Neuronal stem cell (in vitro differentiated cells): ENCODE data around the gene CFTR.

ENCODE experiments used
- DNase-seq: peaks from one replicate; pipeline ENCODE4 v3.0.0-alpha.2; 2013; ENCODE audit warnings: low spot score
- H2AFZ ChIP-seq: one replicate; pipeline ENCODE4 v1.6.1; 2013; ENCODE audit warnings: mild to moderate bottlenecking, low read length, inconsistent platforms
- H2AK5ac ChIP-seq: 2 replicates; pipeline ENCODE4 v1.6.1; 2013; ENCODE audit warnings: low read depth, mild to moderate bottlenecking, inconsistent platforms, low read length, moderate library complexity, mixed read lengths
- H2BK120ac ChIP-seq: 2 replicates; pipeline ENCODE4 v1.6.1; 2013; ENCODE audit warnings: low read depth, mild to moderate bottlenecking, inconsistent platforms, low read length, moderate library complexity, mixed read lengths
- H2BK12ac ChIP-seq: one replicate; pipeline ENCODE4 v1.6.1; 2013; ENCODE audit warnings: low read length, inconsistent platforms
- H2BK15ac ChIP-seq: 2 replicates; pipeline ENCODE4 v1.6.1; 2013; ENCODE audit warnings: mild to moderate bottlenecking, low read length, inconsistent platforms, mixed read lengths
- H2BK5ac ChIP-seq: one replicate; pipeline ENCODE4 v1.6.1; 2013; ENCODE audit warnings: inconsistent platforms, mild to moderate bottlenecking, low read length, moderate library complexity
- H3K14ac ChIP-seq: one replicate; pipeline ENCODE4 v1.6.1; 2013; ENCODE audit warnings: low read length, inconsistent platforms
- H3K18ac ChIP-seq: 2 replicates; pipeline ENCODE4 v1.6.1; 2013; ENCODE audit warnings: low read length, inconsistent platforms
- H3K23ac ChIP-seq: 2 replicates; pipeline ENCODE4 v1.6.1; 2013; ENCODE audit warnings: low read depth, mild to moderate bottlenecking, mixed read lengths, low read length, inconsistent platforms; ENCODE audit not compliant: poor library complexity
- H3K27ac ChIP-seq: replicated peaks from 3 replicates; pipeline ENCODE4 v1.5.1; 2013; ENCODE audit warnings: low read length, inconsistent platforms
- H3K27me3 ChIP-seq, 3 experiments: 2 replicates each; pipeline ENCODE4 v1.6.1; 2013; ENCODE audit warnings: low read length in 3 of 3, mild to moderate bottlenecking in 2 of 3, inconsistent platforms in 1 of 3, low read depth in 1 of 3, mixed read lengths in 1 of 3, moderate library complexity in 1 of 3; ENCODE audit not compliant: control insufficient read depth in 3 of 3, insufficient read depth in 3 of 3
- H3K36me3 ChIP-seq, 2 donors: replicated peaks in 1 of 2; 2 replicates each; pipeline ENCODE4 v1.6.1; 2013; ENCODE audit warnings: low read length in 2 of 2; ENCODE audit not compliant: control insufficient read depth in 2 of 2, insufficient read depth in 2 of 2
- H3K4ac ChIP-seq: 2 replicates; pipeline ENCODE4 v1.6.1; 2013; ENCODE audit warnings: inconsistent platforms, mild to moderate bottlenecking, low read length, moderate library complexity
- H3K4me1 ChIP-seq, 2 donors: 1 replicate in 1 of 2; 2 replicates in 1 of 2; pipeline ENCODE4 v1.6.1; 2013; ENCODE audit warnings: low read length in 2 of 2, low read depth in 1 of 2; ENCODE audit not compliant: control insufficient read depth in 2 of 2, insufficient read depth in 1 of 2
- H3K4me2 ChIP-seq: one replicate; pipeline ENCODE4 v1.6.1; 2013; ENCODE audit warnings: mild to moderate bottlenecking, low read length, inconsistent platforms; ENCODE audit not compliant: insufficient read depth, poor library complexity, severe bottlenecking
- H3K4me3 ChIP-seq, 2 donors: 2 replicates each; pipeline ENCODE4 v1.5.1; 2013; ENCODE audit warnings: low read length in 2 of 2, mild to moderate bottlenecking in 2 of 2, inconsistent platforms in 1 of 2, moderate library complexity in 1 of 2
- H3K79me1 ChIP-seq: one replicate; pipeline ENCODE4 v1.6.1; 2013; ENCODE audit warnings: low read depth, mild to moderate bottlenecking, inconsistent platforms, low read length, moderate library complexity
- H3K9ac ChIP-seq: one replicate; pipeline ENCODE4 v1.6.1; 2013; ENCODE audit warnings: mild to moderate bottlenecking, low read depth, low read length, inconsistent platforms; ENCODE audit not compliant: poor library complexity
- H3K9me3 ChIP-seq, 2 donors: replicated peaks in 1 of 2; 2 replicates each; pipeline versions ENCODE3 to v1.6.1; 2013; ENCODE audit warnings: low read length in 2 of 2, mild to moderate bottlenecking in 2 of 2, inconsistent platforms in 1 of 2, low read depth in 1 of 2, mixed read lengths in 1 of 2, moderate library complexity in 1 of 2; ENCODE audit not compliant: control insufficient read depth in 2 of 2, insufficient read depth in 1 of 2
- H4K8ac ChIP-seq: one replicate; pipeline ENCODE4 v1.6.1; 2013; ENCODE audit warnings: low read depth, mild to moderate bottlenecking, inconsistent platforms, low read length, moderate library complexity
- H4K91ac ChIP-seq: one replicate; pipeline ENCODE4 v1.6.1; 2013; ENCODE audit warnings: low read length, low read depth, mild to moderate bottlenecking, inconsistent platforms; ENCODE audit not compliant: poor library complexity
- WGBS, 2 donors: extraction: QIAGEN DNeasy Blood & Tissue Kit; methylation state at CpG; one replicate each; pipeline ENCODE4 v1.1.7; 2013; ENCODE audit warnings: missing lambda C conversion rate in 2 of 2, mixed read lengths in 1 of 2; ENCODE audit not compliant: insufficient read length in 2 of 2, insufficient replicate concordance in 1 of 2; ENCODE audit errors: extremely low coverage in 2 of 2; 5-methylcytosine and 5-hydroxymethylcytosine counted together

CFTR gene

GRCh38 chr7:117672453-117672852, 192.6 kb downstream of the CFTR start:
- H2AK5ac ChIP-seq = no peak overlapping the region
- H4K8ac ChIP-seq = no peak overlapping the region
- no peaks in the 10 kb centered on the region for H3K27me3 ChIP-seq
- no peak overlapping the region for H3K18ac ChIP-seq
- no peak overlapping the region for H2AFZ ChIP-seq
- no peak overlapping the region for H2BK120ac ChIP-seq
- H3K4me1 ChIP-seq = peaks cover 12 to 29% of the 10 kb centered on the region in 2 donors
- H3K9me3 ChIP-seq = no peaks in the 10 kb centered on the region
- H3K23ac ChIP-seq = no peak overlapping the region
- no peak overlapping the region for H3K4me2 ChIP-seq
- H3K79me1 ChIP-seq = no peaks in the 10 kb centered on the region
- H2BK12ac ChIP-seq = no peak overlapping the region
- no peak overlapping the region for H2BK5ac ChIP-seq
- H2BK15ac ChIP-seq = no peak overlapping the region
- no peak overlapping the region for H4K91ac ChIP-seq
- no peak overlapping the region for H3K14ac ChIP-seq
- H3K4ac ChIP-seq = no peak overlapping the region
- no peak overlapping the region for H3K9ac ChIP-seq
- no peak for DNase-seq
- no CpG with 5 or more reads among the region's 1 CpG for WGBS, 2 donors
- H3K27ac ChIP-seq = no peak overlapping the region
- no peaks in the 10 kb centered on the region for H3K36me3 ChIP-seq
- H3K4me3 ChIP-seq = no peak overlapping the region

GRCh38 chr7:117673367-117673766, 193.5 kb downstream of the CFTR start:
- H3K14ac ChIP-seq = no peak overlapping the region
- H2BK12ac ChIP-seq = no peak overlapping the region
- H3K36me3 ChIP-seq = no peaks in the 10 kb centered on the region
- no peak overlapping the region for H4K91ac ChIP-seq
- H3K4me3 ChIP-seq = peak overlapping the region in 1 of 2 donors; percentile 64
- H4K8ac ChIP-seq = no peak overlapping the region
- peak overlapping the region; percentile 50 for H3K4me2 ChIP-seq
- H2BK15ac ChIP-seq = no peak overlapping the region
- no peak overlapping the region for H3K18ac ChIP-seq
- H3K27me3 ChIP-seq = no peaks in the 10 kb centered on the region
- no peaks in the 10 kb centered on the region for H3K79me1 ChIP-seq
- peak; percentile 61 for DNase-seq
- peak overlapping the region; percentile 53 for H2AFZ ChIP-seq
- no peak overlapping the region for H3K9ac ChIP-seq
- WGBS, 2 donors = no CpG with 5 or more reads among the region's 14 CpGs
- no peak overlapping the region for H3K23ac ChIP-seq
- H2AK5ac ChIP-seq = no peak overlapping the region
- H2BK5ac ChIP-seq = no peak overlapping the region
- H3K4ac ChIP-seq = no peak overlapping the region
- H3K4me1 ChIP-seq = peaks cover 12 to 29% of the 10 kb centered on the region in 2 donors
- H3K27ac ChIP-seq = peak overlapping the region; percentile 15
- H2BK120ac ChIP-seq = no peak overlapping the region
- H3K9me3 ChIP-seq = no peaks in the 10 kb centered on the region

GRCh38 chr7:117673839-117674238, 194.0 kb downstream of the CFTR start:
- Histone ChIP-seq H3K9ac (no peak overlapping the region), H2BK15ac (no peak overlapping the region), H3K36me3 (no peaks in the 10 kb centered on the region), H3K9me3 (no peaks in the 10 kb centered on the region), H3K23ac (no peak overlapping the region), H3K27me3 (no peaks in the 10 kb centered on the region), H3K4me2 (no peak overlapping the region), H3K79me1 (no peaks in the 10 kb centered on the region), H3K4ac (no peak overlapping the region), H4K91ac (no peak overlapping the region), H2BK120ac (no peak overlapping the region), H3K27ac (peak overlapping the region; percentile 15), H4K8ac (no peak overlapping the region), H2BK12ac (no peak overlapping the region), H2BK5ac (no peak overlapping the region), H3K18ac (no peak overlapping the region), H3K4me3 (no peak overlapping the region), H2AFZ (peak overlapping the region; percentile 53), H3K4me1 (peaks cover 12 to 29% of the 10 kb centered on the region in 2 donors), H2AK5ac (no peak overlapping the region), H3K14ac (no peak overlapping the region)
- no peak for DNase-seq

- no peaks in the 10 kb centered on the region for H3K27me3 ChIP-seq
- no peak overlapping the region for H3K18ac ChIP-seq
- H2BK15ac ChIP-seq = no peak overlapping the region
- H2AFZ ChIP-seq = no peak overlapping the region
- no peaks in the 10 kb centered on the region for H3K79me1 ChIP-seq
- no CpG with 5 or more reads among the region's 3 CpGs for WGBS, 2 donors
- H2BK120ac ChIP-seq = no peak overlapping the region
- no peak overlapping the region for H3K9ac ChIP-seq
- DNase-seq = no peak
- H2BK12ac ChIP-seq = no peak overlapping the region
- no peak overlapping the region for H3K4ac ChIP-seq
- H3K4me3 ChIP-seq = no peak overlapping the region
- no peaks in the 10 kb centered on the region for H3K36me3 ChIP-seq
- H4K91ac ChIP-seq = no peak overlapping the region
- no peak overlapping the region for H2AK5ac ChIP-seq
- no peak overlapping the region for H3K27ac ChIP-seq
- no peak overlapping the region for H2BK5ac ChIP-seq
- no peak overlapping the region for H3K23ac ChIP-seq
- no peaks in the 10 kb centered on the region for H3K9me3 ChIP-seq
- H3K4me2 ChIP-seq = no peak overlapping the region
- no peak overlapping the region for H4K8ac ChIP-seq
- no peak overlapping the region for H3K14ac ChIP-seq
- H3K4me1 ChIP-seq = peaks cover 12 to 29% of the 10 kb centered on the region in 2 donors
Measured at GRCh38 chr7:117674617-117675016, 194.8 kb downstream of the CFTR start.
